Astrocyte of the cerebellum (primary cell): ENCODE measurements around the gene PCGF6.

Experiments
- DNase-seq: peaks from one replicate; pipeline ENCODE4 v3.0.0-alpha.2; 2011; ENCODE audit warnings: low read depth
- H3K4me3 ChIP-seq: 2 replicates; pipeline ENCODE4 v1.5.1; 2011; ENCODE audit warnings: mild to moderate bottlenecking, low read depth, low read length, moderate library complexity
- CTCF ChIP-seq: IDR thresholded peaks from 2 replicates; pipeline ENCODE4 v1.5.1; 2012; ENCODE audit warnings: low read length, low read depth, moderate library complexity, mild to moderate bottlenecking; ENCODE audit errors: missing control alignments
- in situ Hi-C: cut with HindIII; loops from 2 replicates; pipeline ENCODE4 v1.10.0; 2017; ENCODE audit warnings: low sequenced_read_pairs

PCGF6 gene

GRCh38 chr10:103327906-103328305 is 23.0 kb downstream of the PCGF6 start:
- no peak overlapping the region for H3K4me3 ChIP-seq
- DNase-seq: no peak
- in situ Hi-C loops: no loop called here
- TF ChIP-seq CTCF: no peak

GRCh38 chr10:103316087-103316486 is 34.9 kb downstream of the PCGF6 start:
- no peak for TF ChIP-seq CTCF
- no peak for DNase-seq
- in situ Hi-C loops: no loop called here
- H3K4me3 ChIP-seq: no peak overlapping the region

- in situ Hi-C loops: no loop called here
- DNase-seq: no peak
- TF ChIP-seq CTCF: no peak
- H3K4me3 ChIP-seq: no peak overlapping the region
These were observed 40.7 kb downstream of the PCGF6 start for GRCh38 chr10:103310197-103310596.

GRCh38 chr10:103307594-103307993 is 43.3 kb downstream of the PCGF6 start:
- H3K4me3 ChIP-seq: no peak overlapping the region
- no peak for TF ChIP-seq CTCF
- in situ Hi-C loops: no loop called here
- no peak for DNase-seq

GRCh38 chr10:103295374-103296015 is 55.4 kb downstream of the PCGF6 start:
- H3K4me3 ChIP-seq: no peak overlapping the region
- in situ Hi-C loops: no loop called here
- peak; percentile 20 for DNase-seq
- no peak for TF ChIP-seq CTCF

GRCh38 chr10:103291588-103291987 is 59.4 kb downstream of the PCGF6 start:
- no peak for DNase-seq
- in situ Hi-C loops: no loop called here
- no peak overlapping the region for H3K4me3 ChIP-seq
- TF ChIP-seq CTCF: no peak
